ENCODE results near the gene CERT1. TPM values are rescaled to one million over a fixed set of nuclear protein-coding genes. Genes with fewer than 3 reads are reported as not detected.
"Not testable (repeated sequence)": the region's sequence is repeated elsewhere in the genome, so short reads cannot be mapped to it uniquely, and the experiment has no call there.

The CERT1 gene
- polyA plus RNA-seq, 1 of the 3 experiments (the other 2 are of a cell fraction): 4.5 TPM

- TF ChIP-seq FOXJ3 (CRISPR knock-in tag; IDR thresholded peaks at IDR 0.05) (peak; percentile 27; the same call in 1 of the 2 replicates), TCF12 (IDR thresholded peaks at IDR 0.05) (peak; percentile 6; the same call in 1 of the 2 replicates), TEAD4 (IDR thresholded peaks at IDR 0.05; ENCODE audit: borderline replicate concordance, insufficient read depth) (no peak), TAF1 (IDR thresholded peaks at IDR 0.05; ENCODE audit: borderline replicate concordance, low read depth, low read length) (peak; percentile 88), GABPA (IDR thresholded peaks at IDR 0.05; ENCODE audit: low read depth) (peak; percentile 46), MAX (IDR thresholded peaks at IDR 0.05; ENCODE audit: low read depth) (no peak; the same call in 1 of the 2 replicates), SMC3 (IDR thresholded peaks at IDR 0.05; ENCODE audit: low read depth, low read length) (no peak)
Observed at GRCh38 chr5:75511435-75512382, at the start of gene CERT1, which contains the start of gene POLK (continued).

GRCh38 chr5:75560655-75561054 lies 49.2 kb upstream of the CERT1 start:
- H3K4me3 ChIP-seq (ENCODE audit: low read depth in 2 of 2, low read length in 1 of 2); H4K20me1 ChIP-seq (ENCODE audit: insufficient read depth); H3K9ac ChIP-seq; H3K9me2 ChIP-seq; CTCF ChIA-PET; H3K4me1 ChIP-seq (ENCODE audit: control insufficient read depth in 1 of 2, insufficient read depth in 2 of 2, low read depth in 1 of 2, low read length in 1 of 2); H3F3A ChIP-seq (replicated peaks; ENCODE audit: insufficient read depth); H3K27me3 ChIP-seq (ENCODE audit: insufficient read depth); H3K4me2 ChIP-seq; H3K27ac ChIP-seq (ENCODE audit: low read depth in 2 of 2, low read length in 1 of 2); H2AFZ ChIP-seq (ENCODE audit: low read depth); POLR2A ChIA-PET; DNase-seq; H3K9me3 ChIP-seq: not testable (repeated sequence)
- H3K79me2 ChIP-seq (ENCODE audit: insufficient read depth): peaks cover 66% of the 10 kb centered on the region
- H3K36me3 ChIP-seq (replicated peaks in 1 of 2; ENCODE audit: control insufficient read depth in 1 of 2, insufficient read depth in 2 of 2, low read length in 1 of 2): peaks cover 3 to 31% of the 10 kb centered on the region in 2 experiments
- 93% methylated on average over 1 of the region's 1 CpG for WGBS (ENCODE audit: low lambda C conversion rate)

- Histone ChIP-seq H4K20me1 (ENCODE audit: insufficient read depth) (no peaks in the 10 kb centered on the region), H2AFZ (ENCODE audit: low read depth) (no peak overlapping the region), H3K9me2 (no peaks in the 10 kb centered on the region), H3K4me1 (ENCODE audit: control insufficient read depth in 1 of 2, insufficient read depth in 2 of 2, low read depth in 1 of 2, low read length in 1 of 2) (no peaks in the 10 kb centered on the region), H3K79me2 (ENCODE audit: insufficient read depth) (peaks cover 53% of the 10 kb centered on the region), H3F3A (replicated peaks; ENCODE audit: insufficient read depth) (no peaks in the 10 kb centered on the region), H3K36me3 (replicated peaks in 1 of 2; ENCODE audit: control insufficient read depth in 1 of 2, insufficient read depth in 2 of 2, low read length in 1 of 2) (peaks cover 3 to 39% of the 10 kb centered on the region in 2 experiments), H3K9me3 (no peaks in the 10 kb centered on the region), H3K9ac (no peak overlapping the region), H3K27me3 (ENCODE audit: insufficient read depth) (no peaks in the 10 kb centered on the region), H3K4me3 (ENCODE audit: low read depth in 2 of 2, low read length in 1 of 2) (no peak overlapping the region), H3K27ac (ENCODE audit: low read depth in 2 of 2, low read length in 1 of 2) (no peak overlapping the region), H3K4me2 (no peak overlapping the region)
- ChIA-PET POLR2A (interaction anchor here (0.6 kb wide), 1 partner anchor 293 kb away, joined by 4 read pairs; no protein-coding TSS in a partner anchor), CTCF (no interaction called here)
- DNase-seq: no peak
- WGBS (ENCODE audit: low lambda C conversion rate): 80% methylated on average over 4 of the region's 4 CpGs
- TF ChIP-seq TCF12 (IDR thresholded peaks at IDR 0.05) (no peak), FOXM1 (IDR thresholded peaks at IDR 0.05; ENCODE audit: low read depth) (no peak), MXI1 (IDR thresholded peaks at IDR 0.05; ENCODE audit: low read depth, low read length) (no peak), IRF3 (IDR thresholded peaks at IDR 0.05; ENCODE audit: low read depth, low read length) (no peak), NRF1 (IDR thresholded peaks at IDR 0.05; ENCODE audit: low read depth, low read length) (no peak), RXRA (IDR thresholded peaks at IDR 0.05; ENCODE audit: borderline replicate concordance, low read depth) (no peak), GATA2 (CRISPR knock-in tag; IDR thresholded peaks at IDR 0.05) (no peak), EP300 (IDR thresholded peaks at IDR 0.05; ENCODE audit: borderline replicate concordance in 1 of 2, low read depth in 1 of 2, low read length in 1 of 2) (no peak), MAX (IDR thresholded peaks at IDR 0.05; ENCODE audit: low read depth) (no peak), NFIC (IDR thresholded peaks at IDR 0.05; ENCODE audit: borderline replicate concordance) (no peak), CHD2 (IDR thresholded peaks at IDR 0.05; ENCODE audit: low read length, partially characterized antibody) (no peak), EZH2phosphoT487 (IDR thresholded peaks at IDR 0.05; ENCODE audit: borderline replicate concordance, low read depth) (no peak), ELF1 (IDR thresholded peaks at IDR 0.05) (no peak), USF1 (IDR thresholded peaks at IDR 0.05; ENCODE audit: borderline replicate concordance, low read depth) (no peak), RCOR1 (IDR thresholded peaks at IDR 0.05; ENCODE audit: low read length) (no peak)
Observed at GRCh38 chr5:75558981-75559632, 47.7 kb upstream of the CERT1 start.

All from SK-N-SH (cell line).